Astrocyte (in vitro differentiated cells and primary cell): ENCODE measurements around the gene KIF21B.

Experiments
- EZH2 ChIP-seq: IDR thresholded peaks from 2 replicates; pipeline ENCODE4 v1.6.1; 2012; ENCODE audit warnings: mild to moderate bottlenecking, low read length, inconsistent platforms; ENCODE audit not compliant: insufficient read depth
- TF ChIP-seq, protein P1 (sequence below): IDR thresholded peaks from 2 replicates; pipeline ENCODE4 v1.5.1; 2011; ENCODE audit warnings: low read depth, mild to moderate bottlenecking, inconsistent platforms, low read length, moderate library complexity; ENCODE audit not compliant: insufficient read depth

GRCh38 chr1:200979574-200980451 is 43.7 kb downstream of the KIF21B start:
- TF ChIP-seq, protein P1, sequence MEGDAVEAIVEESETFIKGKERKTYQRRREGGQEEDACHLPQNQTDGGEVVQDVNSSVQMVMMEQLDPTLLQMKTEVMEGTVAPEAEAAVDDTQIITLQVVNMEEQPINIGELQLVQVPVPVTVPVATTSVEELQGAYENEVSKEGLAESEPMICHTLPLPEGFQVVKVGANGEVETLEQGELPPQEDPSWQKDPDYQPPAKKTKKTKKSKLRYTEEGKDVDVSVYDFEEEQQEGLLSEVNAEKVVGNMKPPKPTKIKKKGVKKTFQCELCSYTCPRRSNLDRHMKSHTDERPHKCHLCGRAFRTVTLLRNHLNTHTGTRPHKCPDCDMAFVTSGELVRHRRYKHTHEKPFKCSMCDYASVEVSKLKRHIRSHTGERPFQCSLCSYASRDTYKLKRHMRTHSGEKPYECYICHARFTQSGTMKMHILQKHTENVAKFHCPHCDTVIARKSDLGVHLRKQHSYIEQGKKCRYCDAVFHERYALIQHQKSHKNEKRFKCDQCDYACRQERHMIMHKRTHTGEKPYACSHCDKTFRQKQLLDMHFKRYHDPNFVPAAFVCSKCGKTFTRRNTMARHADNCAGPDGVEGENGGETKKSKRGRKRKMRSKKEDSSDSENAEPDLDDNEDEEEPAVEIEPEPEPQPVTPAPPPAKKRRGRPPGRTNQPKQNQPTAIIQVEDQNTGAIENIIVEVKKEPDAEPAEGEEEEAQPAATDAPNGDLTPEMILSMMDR, result peak; percentile 42
- no peak for TF ChIP-seq EZH2
